K562 (cell line): ENCODE results near the gene CCL27. TPM values are rescaled to one million over a fixed set of nuclear protein-coding genes. Genes with fewer than 3 reads are reported as not detected.

Experiments
- BRCA1 ChIP-seq, 2 experiments: fragments of 450-650 bp in 1 of 2; sonication (generic) in 1 of 2; formaldehyde crosslinking in 1 of 2; IDR thresholded peaks; 2 replicates each; pipeline versions ENCODE4 v1.5.0 to v1.6.1; 2017 to 2020; ENCODE audit warnings: mild to moderate bottlenecking in 1 of 2, missing genetic modification reagents in 1 of 2
- CC2D1A ChIP-seq: fragments of 450-650 bp; IDR thresholded peaks from 2 replicates; pipeline ENCODE4 v1.6.1; 2017; ENCODE audit warnings: mild to moderate bottlenecking
- CCAR2 ChIP-seq: fragments of 200-400 bp; formaldehyde crosslinking; IDR thresholded peaks from 2 replicates; pipeline ENCODE4 v1.6.1; 2017; ENCODE audit warnings: mild to moderate bottlenecking, low read depth, low read length
- CHD1 ChIP-seq: fragments of 200-600 bp; sonication (generic); IDR thresholded peaks from one replicate; pipeline ENCODE4 v1.6.1; 2012; ENCODE audit warnings: mild to moderate bottlenecking, moderate library complexity, low read length, inconsistent platforms
- DPF2 ChIP-seq: fragments of 450-650 bp; IDR thresholded peaks from 2 replicates; pipeline ENCODE4 v1.6.1; 2016
- ERF ChIP-seq: fragments of 450-650 bp; formaldehyde crosslinking; IDR thresholded peaks from 2 replicates; pipeline ENCODE4 v1.4.0; 2020; ENCODE audit warnings: mild to moderate bottlenecking, mixed read lengths
- GABPA ChIP-seq: fragments of 200-800 bp; sonication (Bioruptor generic); conservative IDR thresholded peaks from 2 replicates; pipeline ENCODE4 v1.6.1; 2016; ENCODE audit warnings: low read depth, missing genetic modification characterization, missing compliant biosample characterization
- NBN ChIP-seq: fragments of 450-650 bp; IDR thresholded peaks from 2 replicates; pipeline ENCODE4 v1.6.1; 2016; ENCODE audit warnings: low read depth, mild to moderate bottlenecking
- NCOA4 ChIP-seq: fragments of 450-650 bp; IDR thresholded peaks from 2 replicates; pipeline ENCODE4 v1.6.1; 2018; ENCODE audit warnings: mild to moderate bottlenecking; ENCODE audit not compliant: partially characterized antibody
- NFE2L1 ChIP-seq: fragments of 450-650 bp; IDR thresholded peaks from 2 replicates; pipeline ENCODE4 v1.6.1; 2016; ENCODE audit warnings: missing genetic modification characterization, low read depth, mild to moderate bottlenecking, missing compliant biosample characterization, moderate library complexity, borderline replicate concordance
- RFX7 ChIP-seq: fragments of 250-450 bp; sonication (Bioruptor Pico); IDR thresholded peaks from 2 replicates; pipeline ENCODE4 v1.5.1; 2021; ENCODE audit warnings: mild to moderate bottlenecking
- SAP30 ChIP-seq: fragments of 200-600 bp; sonication (generic); IDR thresholded peaks from 2 replicates; pipeline ENCODE4 v1.6.1; 2012; ENCODE audit warnings: borderline replicate concordance, low read depth, mild to moderate bottlenecking, moderate library complexity, low read length, control low read depth, inconsistent platforms; ENCODE audit not compliant: insufficient read depth, poor library complexity, severe bottlenecking
- SMARCE1 ChIP-seq: fragments of 450-650 bp; IDR thresholded peaks from 2 replicates; pipeline ENCODE4 v1.7.1; 2016; ENCODE audit warnings: mild to moderate bottlenecking
- TCF7 ChIP-seq: sonication (generic); IDR thresholded peaks from 2 replicates; pipeline ENCODE4 v1.6.1; 2016; ENCODE audit warnings: antibody characterized with exemption, borderline replicate concordance
- USF2 ChIP-seq: sonication (generic); formaldehyde crosslinking; IDR thresholded peaks from 2 replicates; pipeline ENCODE4 v1.5.0; 2020; ENCODE audit warnings: missing genetic modification reagents
- XRCC5 ChIP-seq: fragments of 200-400 bp; formaldehyde crosslinking; IDR thresholded peaks from 2 replicates; pipeline ENCODE4 v1.6.1; 2017; ENCODE audit warnings: low read depth, mild to moderate bottlenecking, low read length
- ZBTB8A ChIP-seq: fragments of 450-650 bp; IDR thresholded peaks from 2 replicates; pipeline ENCODE4 v1.6.1; 2018; ENCODE audit warnings: mild to moderate bottlenecking, moderate library complexity; ENCODE audit not compliant: partially characterized antibody
- ZNF655 ChIP-seq: fragments of 250-450 bp; sonication (Bioruptor Pico); IDR thresholded peaks from 2 replicates; pipeline ENCODE4 v1.5.0; 2021
- polyA plus RNA-seq, 8 experiments: library from polyadenylated mRNA; depleted of rRNA in 4 of 8; stranded (reverse) in 5 of 8; unstranded in 3 of 8; fragments of >200 nt; fragmentation: Nextera tagmentation in 2 of 8; fragmentation: Illumina TruSeq in 1 of 8; extraction: Ambion mirVana in 2 of 8; extraction: Trizol in 1 of 8; gene quantifications; 2 replicates each; pipeline versions ENCODE4 v1.2.1 to v1.2.3, GENCODE V29; 2011 to 2014; ENCODE audit warnings: inconsistent platforms in 1 of 8, missing spikeins in 1 of 8
- total RNA-seq, 7 experiments: library from RNA; depleted of rRNA in 6 of 7; stranded (reverse); fragments of >200 nt in 6 of 7; fragmentation: Illumina TruSeq in 2 of 7; extraction: Trizol in 2 of 7; gene quantifications; 2 replicates each; pipeline versions ENCODE4 v1.2.1 to v1.2.3, GENCODE V29; 2011 to 2021; ENCODE audit warnings: low replicate concordance in 1 of 7
- TF ChIP-seq, protein P1 (sequence below), 2 experiments: IDR thresholded peaks; 2 replicates each; pipeline ENCODE4 v1.6.1; 2012; ENCODE audit warnings: improper control_type of control experiment in 2 of 2, low read depth in 2 of 2, low read length in 2 of 2, borderline replicate concordance in 1 of 2
- TF ChIP-seq, protein P2 (sequence below): IDR thresholded peaks from 2 replicates; pipeline ENCODE4 v1.6.1; 2014; ENCODE audit warnings: antibody characterized with exemption
- TF ChIP-seq, protein P3 (sequence below): fragments of 450-650 bp; IDR thresholded peaks from 2 replicates; pipeline ENCODE4 v1.6.1; 2016

The CCL27 gene
- total and polyA plus RNA-seq, 9 of the 15 experiments (the other 6 are each of a cell fraction or from before 2014, with no cell fraction given): 0.10 to 0.53 (median 0.27) TPM; not detected in 5

GRCh38 chr9:34651876-34652601 lies 10.4 kb downstream of the CCL27 start, which contains the start of gene IL11RA (continued):
- TF ChIP-seq, protein P1, sequence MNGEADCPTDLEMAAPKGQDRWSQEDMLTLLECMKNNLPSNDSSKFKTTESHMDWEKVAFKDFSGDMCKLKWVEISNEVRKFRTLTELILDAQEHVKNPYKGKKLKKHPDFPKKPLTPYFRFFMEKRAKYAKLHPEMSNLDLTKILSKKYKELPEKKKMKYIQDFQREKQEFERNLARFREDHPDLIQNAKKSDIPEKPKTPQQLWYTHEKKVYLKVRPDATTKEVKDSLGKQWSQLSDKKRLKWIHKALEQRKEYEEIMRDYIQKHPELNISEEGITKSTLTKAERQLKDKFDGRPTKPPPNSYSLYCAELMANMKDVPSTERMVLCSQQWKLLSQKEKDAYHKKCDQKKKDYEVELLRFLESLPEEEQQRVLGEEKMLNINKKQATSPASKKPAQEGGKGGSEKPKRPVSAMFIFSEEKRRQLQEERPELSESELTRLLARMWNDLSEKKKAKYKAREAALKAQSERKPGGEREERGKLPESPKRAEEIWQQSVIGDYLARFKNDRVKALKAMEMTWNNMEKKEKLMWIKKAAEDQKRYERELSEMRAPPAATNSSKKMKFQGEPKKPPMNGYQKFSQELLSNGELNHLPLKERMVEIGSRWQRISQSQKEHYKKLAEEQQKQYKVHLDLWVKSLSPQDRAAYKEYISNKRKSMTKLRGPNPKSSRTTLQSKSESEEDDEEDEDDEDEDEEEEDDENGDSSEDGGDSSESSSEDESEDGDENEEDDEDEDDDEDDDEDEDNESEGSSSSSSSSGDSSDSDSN (IDR thresholded peaks at IDR 0.05; ENCODE audit: borderline replicate concordance in 1 of 2, low read depth in 2 of 2, low read length in 2 of 2): 0 out of 4 replicates have a peak, but pooled peaks of 1 of the 2 experiments have one; percentile 19
- TF ChIP-seq, protein P2, sequence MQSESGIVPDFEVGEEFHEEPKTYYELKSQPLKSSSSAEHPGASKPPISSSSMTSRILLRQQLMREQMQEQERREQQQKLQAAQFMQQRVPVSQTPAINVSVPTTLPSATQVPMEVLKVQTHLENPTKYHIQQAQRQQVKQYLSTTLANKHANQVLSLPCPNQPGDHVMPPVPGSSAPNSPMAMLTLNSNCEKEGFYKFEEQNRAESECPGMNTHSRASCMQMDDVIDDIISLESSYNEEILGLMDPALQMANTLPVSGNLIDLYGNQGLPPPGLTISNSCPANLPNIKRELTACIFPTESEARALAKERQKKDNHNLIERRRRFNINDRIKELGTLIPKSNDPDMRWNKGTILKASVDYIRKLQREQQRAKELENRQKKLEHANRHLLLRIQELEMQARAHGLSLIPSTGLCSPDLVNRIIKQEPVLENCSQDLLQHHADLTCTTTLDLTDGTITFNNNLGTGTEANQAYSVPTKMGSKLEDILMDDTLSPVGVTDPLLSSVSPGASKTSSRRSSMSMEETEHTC: no peak
- no peak for TF ChIP-seq NCOA4
- TF ChIP-seq ZNF655 (CRISPR knock-in tag): no peak
- peak; percentile 53 for TF ChIP-seq DPF2
- TF ChIP-seq RFX7 (CRISPR knock-in tag): no peak
- TF ChIP-seq CCAR2: no peak
- no peak for TF ChIP-seq CHD1
- TF ChIP-seq, protein P3, sequence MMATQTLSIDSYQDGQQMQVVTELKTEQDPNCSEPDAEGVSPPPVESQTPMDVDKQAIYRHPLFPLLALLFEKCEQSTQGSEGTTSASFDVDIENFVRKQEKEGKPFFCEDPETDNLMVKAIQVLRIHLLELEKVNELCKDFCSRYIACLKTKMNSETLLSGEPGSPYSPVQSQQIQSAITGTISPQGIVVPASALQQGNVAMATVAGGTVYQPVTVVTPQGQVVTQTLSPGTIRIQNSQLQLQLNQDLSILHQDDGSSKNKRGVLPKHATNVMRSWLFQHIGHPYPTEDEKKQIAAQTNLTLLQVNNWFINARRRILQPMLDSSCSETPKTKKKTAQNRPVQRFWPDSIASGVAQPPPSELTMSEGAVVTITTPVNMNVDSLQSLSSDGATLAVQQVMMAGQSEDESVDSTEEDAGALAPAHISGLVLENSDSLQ: peak; percentile 98
- TF ChIP-seq TCF7: no peak
- TF ChIP-seq USF2 (CRISPR knock-in tag): no peak
- 0 out of 2 replicates have a peak, but pooled peaks have one; percentile 28 for TF ChIP-seq XRCC5
- TF ChIP-seq GABPA (tag): peak; percentile 83
- 0 out of 2 replicates have a peak, but pooled peaks have one; percentile 35 for TF ChIP-seq SMARCE1
- no peak for TF ChIP-seq BRCA1 (IDR thresholded peaks at IDR 0.05)
- no peak for TF ChIP-seq BRCA1 (CRISPR knock-in tag; IDR thresholded peaks at IDR 0.05)
- TF ChIP-seq ERF (CRISPR knock-in tag): no peak
- TF ChIP-seq NBN: no peak
- no peak for TF ChIP-seq CC2D1A
- no peak for TF ChIP-seq ZBTB8A
- no peak for TF ChIP-seq SAP30
- TF ChIP-seq NFE2L1 (tag): no peak
